ENCODE results near the gene FDPS. TPM values are rescaled to one million over a fixed set of nuclear protein-coding genes. Genes with fewer than 3 reads are reported as not detected.

Gene FDPS
- total RNA-seq, 1 experiment from 2014 or later, result 339 TPM

DNA sequence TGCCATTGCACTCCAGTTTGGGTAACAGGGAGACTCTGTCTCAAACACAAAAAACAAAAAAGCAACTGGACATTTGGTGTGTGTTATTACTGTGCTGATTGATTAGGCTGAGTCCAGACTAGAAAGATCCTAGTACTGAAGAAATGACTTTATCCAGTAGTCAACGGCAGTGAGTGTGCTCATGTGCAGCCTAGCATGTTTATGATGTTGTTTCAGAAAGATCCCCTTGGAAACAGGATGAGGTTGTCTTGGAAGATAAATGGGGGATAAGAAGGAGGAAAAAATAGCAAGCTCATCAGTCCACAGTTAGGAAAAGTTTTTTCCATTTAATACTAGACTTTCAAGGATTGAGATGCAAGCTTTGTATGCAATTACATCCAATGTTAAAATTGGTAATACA is 26.3 kb downstream of the FDPS start:
- H3K4me3 ChIP-seq (ENCODE audit: insufficient read depth, low read depth, low read length), result no peak overlapping the region
- H3K27me3 ChIP-seq (ENCODE audit: control insufficient read depth, insufficient read depth, low read length), result no peaks in the 10 kb centered on the region
- DNase-seq, result no peak
- H3K36me3 ChIP-seq (replicated peaks; ENCODE audit: control insufficient read depth, insufficient read depth, low read length), result peaks cover 13% of the 10 kb centered on the region

DNA sequence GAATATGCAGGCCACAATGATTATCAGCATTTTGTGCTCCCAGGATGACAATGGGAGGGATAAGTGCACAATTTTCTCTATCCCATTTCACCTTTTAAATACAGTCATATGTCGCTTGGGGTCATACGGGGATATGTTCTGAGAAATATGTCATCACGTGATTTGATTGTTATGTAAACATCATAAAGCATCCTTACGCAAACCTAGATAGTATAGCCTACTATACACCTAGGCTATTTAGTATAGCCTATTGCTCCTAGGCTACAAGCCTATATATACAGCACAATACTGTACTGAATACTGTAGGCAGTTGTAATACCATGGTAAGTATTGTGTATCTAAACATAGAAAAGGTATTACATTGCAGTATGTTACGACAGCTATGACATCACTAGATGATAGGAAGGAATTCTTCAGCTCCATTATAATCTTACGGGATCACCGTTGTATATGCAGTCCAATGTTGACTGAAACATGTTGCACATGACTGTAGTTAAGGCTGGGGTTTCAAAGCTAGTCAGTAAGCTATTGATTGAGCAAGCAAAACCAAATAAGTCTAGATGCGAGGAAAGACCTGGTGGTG is 30.9 kb downstream of the FDPS start:
- Histone ChIP-seq H3K27me3 (ENCODE audit: control insufficient read depth, insufficient read depth, low read length) (no peaks in the 10 kb centered on the region), H3K36me3 (replicated peaks; ENCODE audit: control insufficient read depth, insufficient read depth, low read length) (peaks cover 23% of the 10 kb centered on the region), H3K4me3 (ENCODE audit: insufficient read depth, low read depth, low read length) (no peak overlapping the region)
- no peak for DNase-seq

DNA sequence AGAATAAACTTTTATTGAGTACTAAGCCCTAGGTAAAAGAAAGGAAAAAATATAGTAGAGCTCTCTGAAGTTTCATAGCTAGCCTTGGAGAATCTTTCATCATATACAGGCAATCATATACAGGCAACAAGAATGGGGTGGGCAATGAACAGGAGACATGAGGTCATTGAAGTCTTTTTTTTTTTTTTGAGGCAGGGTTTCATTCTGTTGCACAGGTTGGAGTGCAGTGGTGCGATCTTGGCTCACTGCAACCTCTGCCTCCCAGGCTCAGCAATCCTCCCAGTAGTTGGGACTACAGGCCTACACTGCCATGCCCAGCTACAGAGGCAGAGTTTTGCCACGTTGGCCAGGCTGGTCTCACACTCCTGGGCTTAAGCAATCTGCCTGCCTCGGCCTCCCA is 34.2 kb downstream of the FDPS start:
- Histone ChIP-seq H3K4me3 (ENCODE audit: insufficient read depth, low read depth, low read length) (no peak overlapping the region), H3K36me3 (replicated peaks; ENCODE audit: control insufficient read depth, insufficient read depth, low read length) (peaks cover 27% of the 10 kb centered on the region), H3K27me3 (ENCODE audit: control insufficient read depth, insufficient read depth, low read length) (no peaks in the 10 kb centered on the region)
- no peak for DNase-seq

DNA sequence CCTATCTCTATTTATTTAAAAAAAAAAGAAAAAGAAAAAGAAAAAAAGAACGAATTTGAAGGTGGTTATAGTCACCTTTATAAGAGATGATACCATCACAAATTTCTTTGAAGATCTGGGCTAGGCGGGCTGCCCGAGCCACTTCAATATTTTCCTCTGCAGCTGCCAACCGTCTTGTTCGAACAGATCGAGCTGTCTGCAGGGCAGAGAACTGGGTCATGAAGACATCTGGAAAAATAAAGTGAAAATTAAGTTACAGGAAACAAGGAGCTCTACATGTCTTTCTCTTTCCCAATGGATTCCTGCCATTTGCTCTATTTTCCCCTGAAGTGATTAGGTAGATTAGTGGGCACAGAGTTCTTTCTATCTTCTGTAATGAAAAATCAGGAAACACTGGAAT is 44.0 kb downstream of the FDPS start:
- Histone ChIP-seq H3K27me3 (ENCODE audit: control insufficient read depth, insufficient read depth, low read length) (no peaks in the 10 kb centered on the region), H3K4me3 (ENCODE audit: insufficient read depth, low read depth, low read length) (no peak overlapping the region), H3K36me3 (replicated peaks; ENCODE audit: control insufficient read depth, insufficient read depth, low read length) (peaks cover 3% of the 10 kb centered on the region)
- no peak for DNase-seq

DNA sequence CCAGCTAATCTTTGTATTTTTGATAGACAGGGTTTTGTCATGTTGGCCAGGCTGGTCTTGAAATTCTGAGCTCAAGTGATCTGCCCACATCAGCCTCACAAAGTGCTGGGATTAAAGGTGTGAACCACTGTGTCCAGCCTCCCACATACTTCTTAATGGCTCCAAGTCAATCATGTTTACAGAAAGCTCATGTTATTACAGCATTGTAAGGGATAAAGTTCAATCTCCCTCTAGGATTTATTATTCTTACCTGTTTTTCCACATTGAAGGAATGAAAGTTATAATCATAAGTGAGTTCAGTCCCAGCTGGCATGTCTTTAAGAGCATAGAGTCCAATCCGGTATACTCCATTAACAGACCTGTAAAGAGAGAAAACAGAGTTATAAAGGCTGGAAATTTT is 51.4 kb downstream of the FDPS start:
- H3K36me3 ChIP-seq (replicated peaks; ENCODE audit: control insufficient read depth, insufficient read depth, low read length), result peaks cover 3% of the 10 kb centered on the region
- H3K4me3 ChIP-seq (ENCODE audit: insufficient read depth, low read depth, low read length), result no peak overlapping the region
- DNase-seq, result no peak
- no peaks in the 10 kb centered on the region for H3K27me3 ChIP-seq (ENCODE audit: control insufficient read depth, insufficient read depth, low read length)

Other genes with a start within 250 kb of the FDPS start
- gene EFNA4, start 245.1 kb upstream of the FDPS start, total RNA-seq (2014; rRNA removed; shearing (Covaris generic)), result 59.5 and 59.6 TPM in 2 replicates
- 17.5 and 24.9 TPM in 2 replicates for gene EFNA3, start 230.0 kb upstream of the FDPS start, total RNA-seq (2014; rRNA removed; shearing (Covaris generic))
- gene EFNA1, start 181.0 kb upstream of the FDPS start, total RNA-seq (2014; rRNA removed; shearing (Covaris generic)), result 4.9 and 6.4 TPM in 2 replicates
- gene SLC50A1, start 173.0 kb upstream of the FDPS start, total RNA-seq (2014; rRNA removed; shearing (Covaris generic)), result 73.7 and 79.2 TPM in 2 replicates
- gene DPM3, start 168.3 kb upstream of the FDPS start, total RNA-seq (2014; rRNA removed; shearing (Covaris generic)), result 119 and 193 TPM in 2 replicates
- 165 and 204 TPM in 2 replicates for gene KRTCAP2, start 135.6 kb upstream of the FDPS start, total RNA-seq (2014; rRNA removed; shearing (Covaris generic))
- 9.9 and 11.1 TPM in 2 replicates for gene TRIM46, start 135.0 kb upstream of the FDPS start, total RNA-seq (2014; rRNA removed; shearing (Covaris generic))
- gene THBS3, start 101.0 kb upstream of the FDPS start, total RNA-seq (2014; rRNA removed; shearing (Covaris generic)), result 14.9 and 21.5 TPM in 2 replicates
- 180 and 221 TPM in 2 replicates for gene MTX1, start 100.2 kb upstream of the FDPS start, total RNA-seq (2014; rRNA removed; shearing (Covaris generic))
- 9.4 and 14.7 TPM in 2 replicates for gene ENTREP3, start 53.4 kb upstream of the FDPS start, total RNA-seq (2014; rRNA removed; shearing (Covaris generic))
- 59.4 and 61.4 TPM in 2 replicates for gene SCAMP3, start 46.5 kb upstream of the FDPS start, total RNA-seq (2014; rRNA removed; shearing (Covaris generic))
- 38.7 and 48.6 TPM in 2 replicates for gene CLK2, start 35.4 kb upstream of the FDPS start, total RNA-seq (2014; rRNA removed; shearing (Covaris generic))
- gene HCN3, start 31.4 kb upstream of the FDPS start, total RNA-seq (2014; rRNA removed; shearing (Covaris generic)), result 5.1 and 7.7 TPM in 2 replicates
- 1.00 and 2.2 TPM in 2 replicates for gene PKLR, start 7.4 kb upstream of the FDPS start, total RNA-seq (2014; rRNA removed; shearing (Covaris generic))
- 85.2 and 93.8 TPM in 2 replicates for gene RUSC1, start 12.0 kb downstream of the FDPS start, total RNA-seq (2014; rRNA removed; shearing (Covaris generic))

Data from H7 (cell line).